ENCODE data around the gene AADAC.
"Not testable (repeated sequence)": the region's sequence is repeated elsewhere in the genome, so short reads cannot be mapped to it uniquely, and the experiment has no call there.

The AADAC gene, protein sequence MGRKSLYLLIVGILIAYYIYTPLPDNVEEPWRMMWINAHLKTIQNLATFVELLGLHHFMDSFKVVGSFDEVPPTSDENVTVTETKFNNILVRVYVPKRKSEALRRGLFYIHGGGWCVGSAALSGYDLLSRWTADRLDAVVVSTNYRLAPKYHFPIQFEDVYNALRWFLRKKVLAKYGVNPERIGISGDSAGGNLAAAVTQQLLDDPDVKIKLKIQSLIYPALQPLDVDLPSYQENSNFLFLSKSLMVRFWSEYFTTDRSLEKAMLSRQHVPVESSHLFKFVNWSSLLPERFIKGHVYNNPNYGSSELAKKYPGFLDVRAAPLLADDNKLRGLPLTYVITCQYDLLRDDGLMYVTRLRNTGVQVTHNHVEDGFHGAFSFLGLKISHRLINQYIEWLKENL

DNA sequence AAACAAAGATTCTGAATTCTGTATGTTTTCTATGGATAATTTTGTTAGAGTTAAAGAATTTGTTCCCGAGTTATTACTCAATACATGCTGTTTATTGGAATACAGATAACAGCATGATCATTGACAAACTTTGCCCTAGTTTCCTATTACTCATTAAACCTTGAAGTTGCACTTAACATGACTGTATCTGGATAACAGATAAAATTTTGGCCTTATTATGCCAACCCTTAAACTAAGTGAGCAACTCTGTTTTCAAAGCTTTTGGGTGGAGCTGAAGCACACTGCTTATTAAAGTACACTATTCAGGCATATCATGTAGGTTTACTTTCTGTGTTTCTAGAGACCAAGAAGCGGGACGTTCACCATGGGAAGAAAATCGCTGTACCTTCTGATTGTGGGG is at the start of gene AADAC:
AADAC (plus strand) TSS at position 318 of the 400 bp plus-strand sequence; CDS start at position 365, 47 bp downstream.
- DNase-seq (ENCODE audit: low spot score): no peak

DNA sequence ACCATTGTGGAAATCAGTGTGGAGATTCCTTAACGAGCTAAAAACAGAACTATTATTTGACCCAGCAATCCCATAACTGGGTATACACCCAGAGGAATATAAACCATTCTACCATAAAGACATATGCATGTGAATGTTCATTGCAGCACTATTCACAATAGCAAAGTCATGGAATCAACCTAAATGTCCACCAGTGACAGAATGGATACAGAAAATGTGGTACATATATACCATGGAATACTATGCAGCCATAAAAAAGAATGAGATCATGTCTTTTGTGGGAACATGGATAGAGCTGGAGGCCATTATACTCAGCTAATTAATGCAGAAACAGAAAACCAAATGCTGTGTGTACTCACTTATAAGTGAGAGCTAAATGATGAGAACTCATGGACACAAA is 49.2 kb upstream of the AADAC start:
- DNase-seq (ENCODE audit: low spot score): not testable (repeated sequence)

DNA sequence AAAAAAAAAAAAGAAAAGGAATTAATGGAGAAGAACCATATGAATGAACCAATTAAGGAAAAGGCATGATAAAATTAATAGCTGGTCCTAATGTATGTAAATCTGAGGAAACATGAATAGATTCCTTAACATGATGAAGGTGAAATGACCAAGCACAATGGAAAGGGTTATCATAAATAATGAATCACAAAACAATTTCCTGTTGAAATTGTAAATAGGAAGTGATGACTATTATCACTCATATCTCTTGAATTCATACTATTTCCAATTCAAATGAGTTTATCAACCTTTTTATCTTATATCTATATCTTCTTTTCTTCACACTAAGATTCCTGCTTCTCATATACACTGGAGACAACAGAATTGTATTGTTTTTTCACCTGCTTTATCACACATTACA is 48.2 kb upstream of the AADAC start:
- no peak for DNase-seq (ENCODE audit: low spot score)

DNA sequence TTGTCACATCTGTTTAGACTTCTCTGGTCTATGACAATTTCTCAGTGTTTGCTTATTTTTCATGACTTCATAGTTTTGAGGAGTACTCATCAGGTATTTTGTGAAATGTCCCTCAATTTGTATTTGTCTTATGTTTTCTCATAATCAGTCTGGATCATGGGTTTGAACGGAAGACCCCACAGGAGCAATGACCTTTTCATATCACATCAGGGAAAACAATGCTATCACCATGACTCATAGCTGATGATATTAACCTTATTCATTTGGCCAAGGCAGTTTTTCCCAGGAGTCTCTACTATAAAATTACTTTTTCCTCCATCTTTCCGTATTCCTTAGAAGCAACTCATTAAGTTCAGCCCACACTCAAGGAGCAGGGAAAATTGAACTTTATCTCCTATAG is 47.5 kb upstream of the AADAC start:
- DNase-seq (ENCODE audit: low spot score): no peak

DNA sequence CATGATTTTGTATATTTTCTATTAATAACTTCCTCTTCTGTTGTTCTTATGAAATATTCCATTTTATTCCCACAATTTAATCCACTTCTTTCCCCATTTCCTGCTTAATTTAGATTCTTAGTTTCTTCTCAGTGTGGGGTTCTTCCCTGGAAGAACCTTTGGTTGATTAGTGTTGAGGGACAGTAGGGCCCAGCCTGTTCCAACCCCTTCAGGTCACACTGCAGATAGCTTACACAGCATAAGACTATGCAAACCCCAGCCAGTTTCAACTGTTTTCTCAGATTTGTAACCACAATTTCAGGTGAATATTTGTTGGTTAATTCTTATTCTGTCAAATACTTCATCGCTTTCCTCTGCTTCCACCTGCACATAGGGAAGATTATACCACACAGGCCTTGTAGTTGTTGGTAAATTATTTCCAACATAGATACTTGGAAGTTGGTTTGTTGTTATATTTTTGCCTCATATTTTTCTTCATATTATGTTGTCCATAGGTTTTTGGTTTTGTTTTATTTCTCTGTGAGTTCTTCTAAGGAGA is 45.5 kb upstream of the AADAC start:
- no peak for DNase-seq (ENCODE audit: low spot score)

DNA sequence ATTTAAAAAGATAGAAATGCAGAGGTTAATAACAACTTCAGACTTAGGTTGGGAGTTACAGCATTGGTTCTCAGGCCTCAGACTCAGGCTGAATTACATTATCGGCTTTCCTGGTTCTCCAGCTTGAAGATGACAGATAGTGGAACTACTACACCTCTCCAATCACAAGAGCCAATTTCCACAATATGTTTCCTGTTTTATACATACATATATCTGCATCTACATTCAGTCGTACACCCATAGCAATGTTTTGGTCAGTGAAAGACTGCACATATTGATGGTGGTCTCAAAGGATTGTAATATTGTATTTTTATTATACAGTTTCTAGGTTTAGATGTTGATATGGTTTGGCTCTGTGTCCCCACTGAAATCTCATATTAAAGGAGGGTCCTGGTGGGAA is 44.7 kb upstream of the AADAC start:
- DNase-seq (ENCODE audit: low spot score): no peak

DNA sequence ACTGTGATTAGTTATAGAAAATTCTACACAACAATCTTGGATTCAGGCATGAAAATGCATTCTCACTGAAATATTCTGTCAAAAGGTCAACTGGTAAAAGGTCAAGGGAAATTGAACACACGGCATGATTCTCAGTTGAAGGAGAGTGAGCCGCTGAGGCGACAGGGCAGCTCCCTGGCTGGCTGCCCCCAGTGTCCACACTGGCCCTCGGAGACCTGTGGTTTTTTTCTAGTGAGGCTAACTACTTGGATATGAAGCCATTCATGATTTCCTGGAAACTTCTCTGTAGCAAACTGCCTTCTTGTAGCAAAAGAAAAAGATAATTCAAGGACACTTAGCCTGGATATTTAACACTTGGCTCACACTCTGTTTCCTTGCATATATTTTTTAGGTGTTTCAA is 43.0 kb upstream of the AADAC start:
- peak; percentile 22 for DNase-seq (ENCODE audit: low spot score)

DNA sequence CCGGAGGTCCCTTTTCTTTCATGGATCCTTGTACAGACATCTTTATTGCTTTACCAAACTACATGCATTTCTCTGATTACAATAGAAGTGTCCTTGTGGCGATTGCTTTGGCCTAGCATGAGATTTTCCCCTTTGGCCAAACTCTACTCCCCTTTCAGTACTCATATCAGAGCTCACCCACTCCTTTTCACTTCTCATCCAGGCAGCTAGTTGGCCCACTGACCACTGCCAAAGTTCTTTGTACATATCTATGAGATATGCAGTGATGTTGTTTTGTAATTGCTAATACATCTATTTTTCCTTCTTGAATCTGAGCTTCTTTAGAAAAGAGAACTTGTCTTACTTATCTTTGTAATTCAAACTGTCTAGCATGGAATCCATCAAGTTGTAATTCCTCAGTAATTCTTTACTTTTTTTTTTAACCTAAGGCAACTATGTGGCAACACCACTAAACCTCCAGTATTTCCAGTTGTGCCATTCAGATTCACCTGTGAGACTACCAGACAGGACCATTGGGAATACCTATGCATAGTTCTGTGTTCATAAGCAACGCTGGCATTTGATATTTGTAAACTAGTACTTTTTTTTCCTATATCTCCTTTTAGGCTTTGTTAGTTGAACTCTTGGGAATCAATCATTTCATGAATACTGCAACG is 41.0 kb upstream of the AADAC start:
- DNase-seq (ENCODE audit: low spot score): no peak

DNA sequence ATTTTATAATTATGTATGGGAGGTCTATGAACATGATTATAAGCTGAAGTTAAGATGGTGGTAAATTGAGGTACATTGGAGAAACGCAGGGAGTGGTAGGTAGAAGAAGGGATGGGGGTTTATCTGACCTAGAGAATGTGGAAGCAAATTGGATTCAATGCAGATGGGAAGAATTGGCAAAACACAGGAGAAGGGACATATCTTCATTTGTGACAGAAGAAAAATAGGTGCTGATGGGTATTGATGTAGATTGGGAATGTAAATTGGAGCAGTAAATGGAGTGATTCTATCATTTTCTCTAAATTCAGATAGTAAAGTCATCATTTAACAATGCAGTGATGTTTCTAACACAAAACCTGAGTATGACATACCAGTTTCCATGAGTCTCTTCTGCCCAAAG is 39.7 kb upstream of the AADAC start:
- no peak for DNase-seq (ENCODE audit: low spot score)

DNA sequence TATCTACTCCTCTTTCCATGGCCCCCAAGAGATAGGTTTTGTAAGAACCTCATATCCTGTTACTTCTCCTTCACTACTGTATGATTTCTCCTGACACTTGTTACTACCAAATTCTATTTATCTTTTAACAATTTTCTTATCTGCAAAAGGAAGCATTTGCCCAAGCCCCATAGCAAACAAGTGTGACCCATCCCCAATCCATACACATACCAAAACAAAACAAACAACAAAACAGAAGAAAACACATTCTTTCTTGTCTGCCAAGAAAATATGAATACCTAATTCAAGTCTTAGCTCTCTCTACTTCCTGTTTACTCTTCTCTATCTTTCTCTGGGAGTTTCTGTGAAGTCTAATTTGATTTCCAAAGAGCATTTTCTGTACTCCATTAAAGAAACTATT is 39.0 kb upstream of the AADAC start:
- no peak for DNase-seq (ENCODE audit: low spot score)

DNA sequence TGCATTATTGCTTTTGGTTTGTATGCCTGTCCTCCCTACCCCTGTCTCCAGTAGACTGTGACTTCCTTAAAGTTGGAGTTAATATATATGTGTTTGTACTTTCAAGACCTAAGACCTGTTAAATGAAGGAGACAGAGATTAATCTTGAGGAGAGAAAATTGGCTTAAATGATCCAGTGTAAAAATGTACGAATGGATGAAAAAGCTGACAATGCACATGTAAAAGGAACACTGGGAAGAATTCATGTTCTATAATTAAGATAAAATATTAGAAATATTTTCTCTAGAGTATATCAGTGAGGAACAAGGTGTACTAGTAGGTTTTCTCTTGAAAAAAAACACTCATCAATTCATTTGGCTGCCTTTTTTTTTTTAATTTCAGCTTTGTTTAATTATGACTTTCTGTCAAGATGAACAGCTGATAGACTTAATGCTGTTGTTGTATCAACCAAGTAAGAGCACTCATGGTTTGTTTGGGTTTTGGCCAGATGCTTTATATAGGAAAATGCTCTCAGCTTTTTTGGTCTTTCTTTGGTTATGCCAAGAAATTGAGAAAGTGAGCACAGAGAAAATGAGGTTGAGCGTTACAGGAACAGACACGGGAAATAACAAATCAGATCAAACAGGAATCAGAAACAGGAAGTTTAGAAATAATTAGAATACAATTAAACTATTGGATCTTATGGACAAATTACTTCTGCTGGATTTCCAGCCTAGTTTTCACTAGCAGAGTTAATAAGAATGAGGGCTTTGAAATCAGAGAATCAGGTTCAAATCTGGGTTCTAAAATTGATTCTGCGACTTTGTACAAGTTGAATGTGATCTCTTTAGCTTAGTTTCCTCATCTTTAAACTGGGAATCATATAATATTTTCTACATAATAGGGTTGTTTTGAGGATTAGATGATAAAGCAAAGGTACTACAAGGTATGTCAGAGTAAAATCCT is 38.3 kb upstream of the AADAC start:
- no peak for DNase-seq (ENCODE audit: low spot score)

DNA sequence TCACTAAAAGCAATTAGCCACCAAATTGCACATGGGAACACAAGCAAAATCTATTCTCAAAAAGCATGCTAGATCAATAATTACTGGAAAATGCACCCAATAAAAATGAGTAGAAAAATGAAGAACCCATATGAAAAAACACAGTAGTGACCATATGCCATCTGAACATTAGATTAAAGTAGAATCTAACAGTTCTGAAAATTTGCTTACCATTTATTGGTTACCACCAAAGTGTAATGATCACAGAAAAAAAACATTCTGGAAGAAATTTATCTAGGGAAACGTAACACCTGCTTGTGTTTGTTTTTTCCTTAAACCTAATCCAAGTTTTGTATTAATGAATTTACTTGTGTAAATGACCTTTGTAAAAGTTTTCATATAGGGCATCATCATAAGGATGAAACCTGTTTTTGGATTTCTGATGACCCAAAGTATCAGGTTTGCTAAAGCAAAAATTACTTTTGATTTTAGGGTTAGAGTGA is 37.6 kb upstream of the AADAC start:
- no peak for DNase-seq (ENCODE audit: low spot score)

DNA sequence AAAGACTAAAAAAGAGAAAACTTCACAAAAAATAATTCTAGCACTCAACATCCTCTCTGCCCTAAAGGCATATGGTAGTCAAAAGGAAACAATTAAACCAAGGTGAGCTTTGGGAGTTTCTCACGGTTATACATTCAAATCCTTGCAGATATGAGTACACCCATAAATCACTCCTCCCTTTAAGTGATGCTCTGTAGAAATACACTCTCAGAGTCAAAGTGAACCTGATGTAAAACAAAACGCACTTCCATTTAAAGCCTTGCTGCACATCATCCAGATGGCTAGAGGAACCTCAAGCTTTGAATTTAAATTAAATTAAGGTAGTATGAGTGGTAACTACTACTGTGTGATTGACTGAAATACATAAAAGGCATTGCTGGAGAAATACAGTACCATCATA is 36.0 kb upstream of the AADAC start:
- no peak for DNase-seq (ENCODE audit: low spot score)

DNA sequence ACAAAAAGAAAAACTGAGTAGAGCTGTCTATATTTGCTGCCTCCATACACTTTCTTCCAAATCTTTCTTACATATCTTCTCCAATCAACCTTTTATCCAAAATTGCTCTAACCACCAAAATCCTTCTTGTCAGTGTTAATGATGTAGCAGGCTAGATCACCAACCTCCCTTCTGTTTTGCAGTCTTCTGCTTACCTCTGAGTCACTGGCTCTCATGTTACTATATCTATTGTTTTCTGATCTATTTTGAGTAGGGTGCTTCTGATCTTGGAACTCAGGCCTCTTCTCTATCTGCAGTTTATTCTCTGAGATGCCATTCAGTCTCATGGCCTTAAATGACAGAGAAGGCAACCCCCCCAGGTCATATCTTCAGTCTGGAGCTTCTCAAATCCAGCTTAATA is 26.3 kb upstream of the AADAC start:
- no peak for DNase-seq (ENCODE audit: low spot score)

DNA sequence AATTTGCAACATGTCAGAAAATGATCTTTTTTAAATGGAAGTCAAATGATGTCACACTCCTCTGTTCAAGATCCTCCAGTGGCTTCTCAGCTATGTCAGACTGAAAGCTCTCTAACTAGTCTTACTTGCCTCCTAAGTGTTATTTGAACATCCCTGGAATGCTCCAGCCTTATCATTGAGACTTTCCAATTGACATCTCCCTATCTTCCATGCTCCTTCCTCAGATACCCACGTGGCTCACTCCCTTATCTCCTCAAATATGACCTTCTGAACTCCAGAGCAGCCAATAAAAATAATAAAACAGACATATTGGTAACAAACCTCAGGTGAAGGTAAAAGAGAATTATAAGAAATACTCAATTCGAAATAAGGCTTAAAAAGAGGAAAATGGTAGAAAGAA is 25.5 kb upstream of the AADAC start:
- no peak for DNase-seq (ENCODE audit: low spot score)

DNA sequence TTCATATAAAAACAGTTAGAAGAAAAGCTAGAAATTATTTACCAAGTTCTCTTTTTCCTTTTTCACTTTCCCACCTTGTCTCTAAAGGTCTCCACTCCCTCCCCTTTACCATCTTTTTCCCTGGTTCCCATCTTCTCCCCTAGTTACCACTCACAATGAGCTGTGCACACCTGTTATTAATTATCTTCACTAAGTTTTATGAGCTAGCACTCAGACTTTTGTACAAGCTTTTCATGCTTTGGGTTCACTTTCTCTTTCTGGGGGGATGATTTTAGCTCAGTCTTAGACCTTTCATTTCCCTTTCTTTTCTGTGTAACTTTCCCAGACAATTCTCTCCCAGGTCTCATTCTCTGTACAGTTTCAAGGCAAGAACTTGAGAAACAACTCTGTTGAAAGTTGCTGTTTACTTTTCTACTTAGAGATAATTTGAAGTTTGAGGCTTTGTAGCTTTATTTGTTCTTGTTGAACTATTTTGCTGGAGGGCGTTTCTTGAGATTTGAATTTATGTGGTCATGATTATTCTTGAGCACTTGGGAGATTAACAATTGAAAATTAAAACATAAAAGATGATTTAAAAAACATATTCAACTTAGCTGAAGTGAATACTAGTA is 24.0 kb upstream of the AADAC start:
- DNase-seq (ENCODE audit: low spot score): no peak

DNA sequence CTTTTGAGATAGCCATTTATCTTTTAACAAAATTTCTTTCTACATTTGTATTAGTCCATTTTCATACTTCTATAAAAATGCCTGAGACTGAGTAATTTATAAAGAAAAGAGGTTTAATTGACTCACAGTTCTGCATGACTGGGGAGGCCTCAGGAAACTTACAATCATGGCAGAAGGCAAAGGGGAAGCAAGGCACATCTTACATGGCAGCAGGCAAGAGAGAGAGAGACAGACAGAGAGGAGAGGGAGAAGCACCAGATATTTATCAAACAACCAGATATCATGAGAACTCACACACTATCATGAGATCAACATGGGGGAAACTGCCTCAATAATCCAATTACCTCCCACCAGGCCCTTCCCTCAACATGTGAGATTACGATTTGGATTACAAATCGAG is 23.2 kb upstream of the AADAC start:
- DNase-seq (ENCODE audit: low spot score): not testable (repeated sequence)

DNA sequence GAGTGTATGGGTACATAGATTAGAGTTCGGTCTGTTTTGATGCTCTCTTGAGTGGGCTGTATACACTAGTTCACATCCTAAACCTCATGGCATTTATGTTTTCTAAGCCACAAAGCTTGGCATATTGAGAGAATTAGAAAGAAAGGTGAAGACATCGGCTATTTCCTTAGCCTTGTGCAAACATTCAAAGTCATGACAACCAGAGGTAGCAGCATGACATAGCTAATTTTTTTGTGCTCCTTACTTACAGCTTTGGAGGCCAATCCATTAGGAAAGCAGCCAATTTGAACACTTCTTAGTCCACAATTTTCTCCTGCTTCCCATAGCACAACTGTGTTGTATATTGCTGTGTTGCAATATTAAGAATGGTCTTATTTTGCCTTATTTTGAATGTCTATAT is 21.5 kb upstream of the AADAC start:
- DNase-seq (ENCODE audit: low spot score): no peak

DNA sequence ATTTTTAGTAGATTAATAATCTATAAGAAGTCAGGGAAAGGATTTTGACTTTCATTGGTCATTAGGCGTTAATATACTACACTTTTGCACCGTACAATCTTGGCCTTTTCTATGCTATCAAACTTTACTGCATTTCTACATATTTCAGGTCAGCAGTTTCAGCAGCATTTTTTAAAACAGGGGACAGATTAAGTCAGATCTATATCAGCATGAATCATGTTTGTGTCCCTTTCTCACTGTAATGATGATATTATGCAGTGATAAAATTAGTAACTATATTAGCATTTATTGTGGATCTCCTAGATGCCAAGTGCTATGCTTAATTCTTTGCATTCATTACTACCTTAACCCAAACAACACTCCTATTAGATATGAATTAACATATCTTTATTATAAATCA is 20.3 kb upstream of the AADAC start:
- DNase-seq (ENCODE audit: low spot score): no peak

DNA sequence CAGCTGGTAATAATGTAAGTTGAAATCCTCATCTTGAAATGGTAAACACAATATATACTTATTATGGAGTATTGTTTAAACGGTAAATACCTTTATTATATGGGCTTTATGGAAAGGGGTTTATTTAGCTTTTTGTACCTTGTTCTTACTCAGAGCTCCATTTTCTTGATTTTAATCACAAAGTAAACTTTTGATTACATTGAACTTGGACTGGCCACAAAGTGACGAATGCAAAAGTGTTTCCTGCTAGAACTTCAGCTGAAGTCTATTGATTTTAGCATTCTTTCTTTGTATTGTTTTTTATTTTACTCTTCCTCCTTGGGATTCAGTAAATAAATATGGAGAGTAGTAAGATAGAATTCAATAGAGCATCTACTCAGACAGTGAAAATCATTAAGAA is 19.8 kb upstream of the AADAC start:
- no peak for DNase-seq (ENCODE audit: low spot score)

DNA sequence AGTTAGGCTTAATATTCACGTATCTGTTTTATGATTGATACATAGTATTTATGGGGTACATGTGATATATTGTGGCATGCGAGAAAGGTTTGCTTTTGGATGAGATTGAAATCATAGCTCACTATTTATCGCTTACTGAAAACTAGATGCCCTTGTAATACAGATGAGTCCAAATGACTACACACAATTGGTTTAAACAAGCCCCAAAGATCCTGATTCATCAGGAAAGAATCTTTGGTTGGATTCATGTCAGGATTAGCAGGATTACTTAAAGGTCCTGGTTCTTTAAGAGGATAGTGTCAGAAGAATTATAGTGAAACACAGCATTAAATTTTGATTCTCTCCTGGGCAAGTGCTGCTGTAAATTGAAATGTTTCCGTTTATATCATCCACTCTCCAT is 18.6 kb upstream of the AADAC start:
- no peak for DNase-seq (ENCODE audit: low spot score)
